SIG-M5 treated with dmso at 0.1 percent for 504 hours (cell line): ENCODE data around the gene GKAP1.
"Not testable (repeated sequence)": the region's sequence is repeated elsewhere in the genome, so short reads cannot be mapped to it uniquely, and the experiment has no call there.

Experiments
- DNase-seq: peaks from one replicate; lab custom pipeline; 2025; ENCODE audit not compliant: unreplicated experiment; lab: John Stamatoyannopoulos, UW

Gene GKAP1

DNA sequence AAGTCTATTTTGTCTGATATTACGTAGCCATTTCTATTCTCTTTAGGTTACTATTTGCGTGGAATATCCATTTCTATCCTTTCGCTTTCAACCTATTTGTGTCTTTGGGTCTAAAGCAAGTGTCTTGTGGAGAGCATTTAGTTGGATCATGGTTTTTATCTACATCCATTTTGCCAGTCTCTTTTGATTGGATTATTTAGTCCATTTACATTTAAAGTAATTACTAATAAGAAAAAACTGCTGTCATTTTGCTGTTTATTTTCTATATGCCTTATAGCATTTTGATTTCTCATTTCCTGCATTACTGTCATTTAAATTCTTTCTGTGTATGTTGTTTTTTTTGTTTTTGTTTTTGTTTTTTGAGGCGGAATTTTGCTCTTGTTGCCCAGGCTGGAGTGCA, 83.8 kb downstream of the GKAP1 start:
- DNase-seq: no peak

DNA sequence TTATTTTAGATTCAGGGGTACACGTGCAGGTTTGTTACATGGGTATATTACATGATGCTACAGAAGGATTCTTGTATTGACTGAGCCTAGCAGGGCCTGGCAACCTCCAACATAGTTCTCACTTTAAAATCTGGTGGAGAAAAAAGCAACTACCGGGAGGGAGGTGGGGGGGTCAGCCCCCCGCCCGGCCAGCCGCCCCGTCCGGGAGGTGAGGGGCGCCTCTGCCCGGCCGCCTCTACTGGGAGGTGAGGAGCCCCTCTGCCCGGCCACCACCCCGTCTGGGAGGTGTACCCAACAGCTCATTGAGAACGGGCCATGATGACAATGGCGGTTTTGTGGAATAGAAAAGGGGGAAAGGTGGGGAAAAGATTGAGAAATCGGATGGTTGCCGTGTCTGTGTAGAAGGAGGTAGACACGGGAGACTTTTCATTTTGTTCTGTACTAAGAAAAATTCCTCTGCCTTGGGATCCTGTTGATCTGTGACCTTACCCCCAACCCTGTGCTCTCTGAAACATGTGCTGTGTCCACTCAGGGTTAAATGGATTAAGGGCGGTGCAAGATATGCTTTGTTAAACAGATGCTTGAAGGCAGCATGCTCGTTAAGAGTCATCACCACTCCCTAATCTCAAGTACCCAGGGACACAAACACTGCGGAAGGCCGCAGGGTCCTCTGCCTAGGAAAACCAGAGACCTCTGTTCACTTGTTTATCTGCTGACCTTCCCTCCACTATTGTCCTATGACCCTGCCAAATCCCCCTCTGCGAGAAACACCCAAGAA, 88.8 kb downstream of the GKAP1 start:
- DNase-seq: not testable (repeated sequence)

- DNase-seq: peak; percentile 66
These were observed 93.1 kb downstream of the GKAP1 start for GRCh38 chr9:83724436-83724835.

DNA sequence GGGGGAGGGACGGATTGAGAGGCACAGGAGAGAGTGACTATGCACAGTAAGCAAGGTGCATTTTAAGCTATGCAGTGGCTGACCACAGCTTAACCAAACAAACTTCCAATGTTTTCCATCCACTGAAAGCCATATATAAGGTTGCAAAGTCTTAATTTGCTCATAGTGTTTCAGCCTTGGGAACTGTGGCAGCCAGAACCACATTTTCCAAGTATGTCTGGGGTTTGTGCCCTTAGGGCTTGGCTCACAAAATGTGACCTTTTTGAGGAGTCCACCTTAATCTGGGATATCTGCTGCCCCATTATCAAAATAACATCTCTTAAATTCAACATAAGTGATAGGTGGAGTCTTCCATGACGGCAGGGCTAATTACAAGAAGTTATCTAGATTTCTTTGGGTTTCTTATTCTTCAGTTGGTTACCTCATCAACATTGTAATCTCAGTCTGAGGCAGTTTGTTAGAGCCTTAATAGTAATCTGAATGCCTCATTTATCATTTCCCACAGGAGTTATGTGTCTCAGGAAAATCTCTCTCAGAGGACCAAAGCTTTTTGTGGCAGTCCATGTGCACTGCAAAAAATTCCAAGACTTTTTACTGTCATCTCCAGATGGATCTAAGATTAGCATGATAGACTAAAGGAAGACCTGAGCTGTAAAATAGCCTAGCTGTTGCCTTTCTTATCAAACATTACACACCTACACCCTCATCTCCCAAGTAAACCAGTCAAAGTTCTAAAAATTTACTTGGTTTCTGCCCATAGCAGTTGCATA, 94.7 kb downstream of the GKAP1 start:
- no peak for DNase-seq

GRCh38 chr9:83721509-83721908, 96.1 kb downstream of the GKAP1 start:
- DNase-seq: no peak

DNA sequence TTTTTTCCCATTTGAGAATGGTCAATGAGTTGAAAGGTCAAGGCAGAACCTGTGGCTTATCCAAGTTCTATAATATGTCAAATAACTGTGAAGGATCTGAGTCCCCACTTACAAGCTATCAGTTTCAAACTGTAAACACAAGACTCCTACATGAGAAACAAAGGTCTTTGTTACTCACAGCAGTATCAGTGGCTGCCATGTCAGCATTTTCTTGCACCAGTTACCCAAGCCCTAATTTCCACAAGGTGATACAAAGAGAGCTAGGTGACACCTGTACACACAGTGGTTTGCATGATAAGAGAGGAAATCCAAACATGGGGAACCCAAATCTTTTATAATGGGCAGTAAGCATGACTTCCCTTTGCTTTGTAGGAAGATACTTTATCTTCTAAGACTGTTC, 101.8 kb downstream of the GKAP1 start:
- no peak for DNase-seq

- DNase-seq: peak; percentile 29
These were observed 102.3 kb downstream of the GKAP1 start for GRCh38 chr9:83715221-83715620.

GRCh38 chr9:83714329-83714728, 103.2 kb downstream of the GKAP1 start:
- peak; percentile 63 for DNase-seq

- peak; percentile 59 for DNase-seq
These were observed 108.9 kb downstream of the GKAP1 start for GRCh38 chr9:83708515-83709158.

GRCh38 chr9:83707768-83708514, 109.6 kb downstream of the GKAP1 start, which contains the start of gene UBQLN1:
UBQLN1 (minus strand) TSS chr9:83707958; CDS start chr9:83707679, 279 bp downstream.
- peak; percentile 75 for DNase-seq

DNA sequence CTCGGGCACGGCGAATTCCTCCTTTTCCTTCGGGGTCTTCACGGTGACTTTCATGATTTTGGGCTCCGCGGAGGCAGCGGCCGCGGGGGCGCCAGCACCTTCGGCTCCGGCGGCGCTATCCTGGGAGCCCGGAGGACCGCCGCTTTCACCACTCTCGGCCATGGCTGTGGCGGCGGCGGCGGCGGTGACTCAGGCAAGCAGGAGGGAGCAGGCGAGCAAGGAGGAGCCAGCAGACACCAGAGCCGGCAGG, 110.1 kb downstream of the GKAP1 start:
- DNase-seq: peak; percentile 65

- DNase-seq: peak; percentile 36
These were observed 110.7 kb downstream of the GKAP1 start for GRCh38 chr9:83706676-83707517.

- DNase-seq: not testable (repeated sequence)
These were observed 112.3 kb downstream of the GKAP1 start for GRCh38 chr9:83705219-83705651.

DNA sequence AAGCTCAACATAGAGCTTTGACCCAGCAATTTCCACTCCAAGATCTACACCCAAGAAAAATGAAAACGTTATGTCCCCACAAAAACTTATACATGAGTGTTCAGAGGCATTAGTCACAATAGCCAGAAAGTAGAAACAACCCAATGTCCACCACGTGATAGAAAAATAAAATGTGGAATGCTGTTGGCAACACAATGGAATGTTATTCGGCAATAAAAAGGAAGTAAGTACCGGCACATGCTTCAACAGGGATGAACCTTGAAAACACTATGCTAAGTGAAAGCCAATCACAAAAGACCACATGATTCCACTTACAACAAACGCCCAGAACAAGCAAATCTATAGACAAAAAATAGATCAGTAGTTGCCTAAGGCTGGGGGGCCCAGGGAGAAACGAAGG, 115.8 kb downstream of the GKAP1 start:
- DNase-seq: peak; percentile 70

GRCh38 chr9:83701286-83701685, 116.3 kb downstream of the GKAP1 start:
- no peak for DNase-seq

- no peak for DNase-seq
These were observed 118.0 kb downstream of the GKAP1 start for GRCh38 chr9:83699615-83700014.

- no peak for DNase-seq
These were observed 118.5 kb downstream of the GKAP1 start for GRCh38 chr9:83698976-83699585.

DNA sequence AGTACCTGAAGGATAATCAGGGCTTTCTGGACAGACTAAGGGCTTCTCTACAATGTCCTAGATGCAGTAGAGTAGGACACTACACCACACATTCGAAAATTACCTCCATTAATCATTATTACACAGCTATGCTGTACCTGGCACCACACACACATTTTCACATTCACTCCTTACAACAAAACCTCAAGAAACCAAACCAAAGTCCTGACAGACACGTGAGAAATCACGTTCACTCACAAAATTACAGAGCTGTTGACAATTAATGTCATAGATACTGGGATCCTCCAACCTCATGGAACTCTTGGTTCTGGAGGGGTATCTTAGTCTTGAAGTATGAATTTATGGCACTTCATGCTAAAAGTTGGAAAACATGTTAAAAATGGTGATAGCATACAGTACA, 126.1 kb downstream of the GKAP1 start:
- DNase-seq: no peak
